Activated CD4-positive, alpha-beta T cell treated with anti-CD3 and anti-CD28 coated beads for 36 hours (primary cell): ENCODE data around the gene ELL3. TPM values are rescaled to one million over a fixed set of nuclear protein-coding genes. Genes with fewer than 3 reads are reported as not detected.

ENCODE experiments used
- ATAC-seq: fragments of 200-7000 bp; cut with Tn5 transposase; one replicate; pipeline ENCODE4 v1.10.0; 2021; ENCODE audit warnings: mild to moderate bottlenecking, moderate library complexity
- CTCF ChIA-PET: fragments of 350-600 bp; sonication (Branson Sonifier 250); formaldehyde crosslinking; loops from one replicate; lab custom pipeline; 2021; ENCODE audit warnings: antibody characterized with exemption; lab: Charles Lee
- POLR2A ChIA-PET: fragments of 350-600 bp; sonication (Branson Sonifier 250); formaldehyde crosslinking; loops from one replicate; lab custom pipeline; 2021; ENCODE audit warnings: antibody characterized with exemption, inconsistent platforms; lab: Charles Lee
- DNase-seq: peaks from one replicate; pipeline ENCODE4 v3.0.0-alpha.2; 2020
- H3K27ac Mint-ChIP-seq: one replicate; pipeline ENCODE4 v1.8.0; 2021; ENCODE audit warnings: mixed read lengths
- H3K27me3 Mint-ChIP-seq: one replicate; pipeline ENCODE4 v1.8.0; 2021; ENCODE audit warnings: mixed read lengths
- H3K36me3 Mint-ChIP-seq: one replicate; pipeline ENCODE4 v1.8.0; 2021; ENCODE audit warnings: low read depth, mixed read lengths
- H3K4me1 Mint-ChIP-seq: one replicate; pipeline ENCODE4 v1.8.0; 2021; ENCODE audit warnings: mixed read lengths
- H3K4me3 Mint-ChIP-seq: one replicate; pipeline ENCODE4 v1.8.0; 2021; ENCODE audit warnings: mild to moderate bottlenecking, moderate library complexity, mixed read lengths
- H3K9me3 Mint-ChIP-seq: one replicate; pipeline ENCODE4 v1.8.0; 2021; ENCODE audit warnings: low read depth, mixed read lengths
- intact Hi-C, 2 experiments: fragments of 100-400 bp; cut with DNase I in 1 of 2; cut with micrococcal nuclease in 1 of 2; formaldehyde crosslinking; loops; one replicate each; pipeline versions ENCODE4 v1.14.2 to v1.15.1; 2022 to 2024; cut with DNase I, micrococcal nuclease
- total RNA-seq, 2 experiments: library from RNA; stranded (reverse); gene quantifications; one replicate each; pipeline ENCODE4 v1.2.3, GENCODE V29; 2021

Gene ELL3
- total RNA-seq, 2 experiments from 2014 or later: 3.6 TPM

- POLR2A ChIA-PET: interaction anchor here (0.6 to 1.5 kb wide), 7 partner anchors 9 to 32 kb away, joined by 3 to 15 read pairs (median 6); partner anchors contain the start of genes ELL3, MFAP1, SERF2 and WDR76
- CTCF ChIA-PET: interaction anchor here (0.7 to 1.5 kb wide), 6 partner anchors 12 to 30 kb away, joined by 3 to 5 read pairs (median 4); partner anchors contain the start of gene ELL3
- Mint-ChIP-seq H3K27me3 (no peaks in the 10 kb centered on the region), H3K27ac (peak within 1 kb of the TSS; percentile 98), H3K36me3 (peaks cover 70% of the 10 kb centered on the region), H3K4me3 (peak within 1 kb of the TSS; percentile 85), H3K4me1 (peaks cover 43% of the 10 kb centered on the region), H3K9me3 (no peaks in the 10 kb centered on the region)
- ATAC-seq (peak; percentile 97), DNase-seq (peak; percentile 95)
- intact Hi-C loops: loop anchor here (1.0 to 2.0 kb wide), 3 partner anchors 8 to 470 kb away; partner anchors contain the start of genes MFAP1 (in 2 of the 2), SERF2 (in 2 of the 2) and LCMT2 (in 1 of the 2)
Measured at GRCh38 chr15:43800286-43801141, 23.7 kb upstream of the ELL3 start, which contains the start of gene HYPK. Gene HYPK, plus strand, starts transcription at chr15:43800599. Its CDS starts 24 bp downstream, at chr15:43800623.

- Mint-ChIP-seq H3K4me1 (peaks cover 48% of the 10 kb centered on the region), H3K36me3 (peaks cover 70% of the 10 kb centered on the region), H3K9me3 (no peaks in the 10 kb centered on the region), H3K27me3 (no peaks in the 10 kb centered on the region), H3K27ac (peak within 1 kb of the TSS; percentile 98), H3K4me3 (peak within 1 kb of the TSS; percentile 85)
- ChIA-PET CTCF (interaction anchor here (0.9 to 1.5 kb wide), 4 partner anchors 21 to 28 kb away, joined by 3 to 5 read pairs (median 4); partner anchors contain the start of gene ELL3), POLR2A (interaction anchor here (1.0 to 1.5 kb wide), 4 partner anchors 23 to 28 kb away, joined by 6 to 15 read pairs (median 10); partner anchors contain the start of genes ELL3, MFAP1 and WDR76)
- intact Hi-C loops: loop anchor here (1.0 to 2.0 kb wide), 3 partner anchors 8 to 469 kb away; partner anchors contain the start of genes MFAP1 (in 2 of the 2), SERF2 (in 2 of the 2) and LCMT2 (in 1 of the 2)
- DNase-seq (no peak), ATAC-seq (peak; percentile 1)
Measured at GRCh38 chr15:43799945-43800285, 23.1 kb upstream of the ELL3 start, which contains the start of gene SERINC4. Gene SERINC4, minus strand, starts transcription at chr15:43800220. Its CDS starts 234 bp downstream, at chr15:43799986.

GRCh38 chr15:43799209-43799944, 22.6 kb upstream of the ELL3 start:
- CTCF ChIA-PET: interaction anchor here (1.3 to 1.5 kb wide), 3 partner anchors 23 to 27 kb away, joined by 4 to 5 read pairs (median 4); partner anchors contain the start of gene ELL3
- Mint-ChIP-seq H3K27ac (peak overlapping the region; percentile 98), H3K4me1 (peaks cover 53% of the 10 kb centered on the region), H3K9me3 (no peaks in the 10 kb centered on the region), H3K4me3 (peak overlapping the region; percentile 85), H3K27me3 (no peaks in the 10 kb centered on the region), H3K36me3 (peaks cover 72% of the 10 kb centered on the region)
- intact Hi-C loops: no loop called here
- ATAC-seq: no peak
- peak; percentile 17 for DNase-seq
- POLR2A ChIA-PET: interaction anchor here (1.3 to 1.4 kb wide), 2 partner anchors 22 to 28 kb away, joined by 6 to 12 read pairs; partner anchors contain the start of genes ELL3 and WDR76

GRCh38 chr15:43796566-43796965, 19.8 kb upstream of the ELL3 start:
- Mint-ChIP-seq H3K36me3 (peaks cover 84% of the 10 kb centered on the region), H3K27ac (peak overlapping the region; percentile 12), H3K4me1 (peaks cover 65% of the 10 kb centered on the region), H3K27me3 (no peaks in the 10 kb centered on the region), H3K4me3 (no peak overlapping the region), H3K9me3 (no peaks in the 10 kb centered on the region)
- ATAC-seq: no peak
- CTCF ChIA-PET: interaction anchor here (2.5 kb wide), 1 partner anchor 20 kb away, joined by 9 read pairs; the partner anchor contains the start of gene ELL3
- POLR2A ChIA-PET: interaction anchor here (0.8 kb wide), 1 partner anchor 19 kb away, joined by 3 read pairs; the partner anchor contains the start of gene ELL3
- DNase-seq: no peak
- intact Hi-C loops: no loop called here

- H3K27me3 Mint-ChIP-seq: no peaks in the 10 kb centered on the region
- intact Hi-C loops: no loop called here
- H3K9me3 Mint-ChIP-seq: no peaks in the 10 kb centered on the region
- H3K4me1 Mint-ChIP-seq: peaks cover 62% of the 10 kb centered on the region
- POLR2A ChIA-PET: interaction anchor here (0.8 to 2.1 kb wide), 2 partner anchors 8 to 19 kb away, joined by 3 to 5 read pairs; partner anchors contain the start of gene ELL3
- H3K4me3 Mint-ChIP-seq: no peak overlapping the region
- DNase-seq (no peak), ATAC-seq (no peak)
- H3K27ac Mint-ChIP-seq: no peak overlapping the region
- peaks cover 78% of the 10 kb centered on the region for H3K36me3 Mint-ChIP-seq
- CTCF ChIA-PET: interaction anchor here (0.6 to 1.1 kb wide), 2 partner anchors 19 to 355 kb away, joined by 3 read pairs; partner anchors contain the start of gene ELL3
Measured at GRCh38 chr15:43795997-43796396, 19.2 kb upstream of the ELL3 start.

- H3K4me1 Mint-ChIP-seq: peaks cover 58% of the 10 kb centered on the region
- H3K27ac Mint-ChIP-seq: no peak overlapping the region
- no peak overlapping the region for H3K4me3 Mint-ChIP-seq
- no peak for DNase-seq
- H3K36me3 Mint-ChIP-seq: peaks cover 70% of the 10 kb centered on the region
- ChIA-PET CTCF (interaction anchor here (0.7 to 1.1 kb wide), 4 partner anchors 20 to 354 kb away, joined by 3 to 4 read pairs (median 3); partner anchors contain the start of gene MFAP1), POLR2A (interaction anchor here (2.1 kb wide), 1 partner anchor 9 kb away, joined by 5 read pairs; no protein-coding TSS in a partner anchor)
- intact Hi-C loops: no loop called here
- H3K27me3 Mint-ChIP-seq: no peaks in the 10 kb centered on the region
- H3K9me3 Mint-ChIP-seq: no peaks in the 10 kb centered on the region
- no peak for ATAC-seq
Measured at GRCh38 chr15:43795197-43795596, 18.4 kb upstream of the ELL3 start.

- Mint-ChIP-seq H3K36me3 (peaks cover 62% of the 10 kb centered on the region), H3K27ac (peak overlapping the region; percentile 97), H3K4me1 (peaks cover 51% of the 10 kb centered on the region), H3K27me3 (no peaks in the 10 kb centered on the region), H3K9me3 (no peaks in the 10 kb centered on the region), H3K4me3 (peak overlapping the region; percentile 97)
- ChIA-PET CTCF (interaction anchor here (0.6 to 1.0 kb wide), 5 partner anchors 19 to 30 kb away, joined by 3 to 4 read pairs (median 3); partner anchors contain the start of gene MFAP1), POLR2A (interaction anchor here (2.1 kb wide), 1 partner anchor 10 kb away, joined by 5 read pairs; no protein-coding TSS in a partner anchor)
- DNase-seq: no peak
- intact Hi-C loops: loop anchor here in 1 of 2 experiments (5.0 kb wide), 1 partner anchor 47 kb away; the partner anchor contains the start of gene PDIA3
- no peak for ATAC-seq
Measured at GRCh38 chr15:43794269-43795037, 17.7 kb upstream of the ELL3 start.

GRCh38 chr15:43793647-43794046, 16.9 kb upstream of the ELL3 start:
- peak overlapping the region; percentile 97 for H3K27ac Mint-ChIP-seq
- peak overlapping the region; percentile 97 for H3K4me3 Mint-ChIP-seq
- peaks cover 55% of the 10 kb centered on the region for H3K36me3 Mint-ChIP-seq
- ChIA-PET CTCF (interaction anchor here (0.6 to 1.5 kb wide), 5 partner anchors 15 to 31 kb away, joined by 3 to 5 read pairs (median 4); partner anchors contain the start of gene MFAP1), POLR2A (interaction anchor here (0.8 to 1.8 kb wide), 2 partner anchors 17 to 31 kb away, joined by 3 to 8 read pairs; partner anchors contain the start of genes ELL3 and MFAP1)
- no peaks in the 10 kb centered on the region for H3K9me3 Mint-ChIP-seq
- H3K27me3 Mint-ChIP-seq: no peaks in the 10 kb centered on the region
- ATAC-seq (no peak), DNase-seq (no peak)
- H3K4me1 Mint-ChIP-seq: peaks cover 43% of the 10 kb centered on the region
- intact Hi-C loops: loop anchor here in 1 of 2 experiments (5.0 kb wide), 1 partner anchor 46 kb away; the partner anchor contains the start of gene PDIA3

- Mint-ChIP-seq H3K27me3 (no peaks in the 10 kb centered on the region), H3K36me3 (peaks cover 49% of the 10 kb centered on the region), H3K27ac (peak overlapping the region; percentile 97)
Measured at GRCh38 chr15:43792761-43793476, 16.2 kb upstream of the ELL3 start.

More at GRCh38 chr15:43792761-43793476, 16.2 kb upstream of the ELL3 start:
- ChIA-PET POLR2A (interaction anchor here (0.6 to 1.8 kb wide), 3 partner anchors 11 to 32 kb away, joined by 3 to 8 read pairs (median 3); partner anchors contain the start of genes ELL3 and MFAP1), CTCF (interaction anchor here (0.6 to 1.5 kb wide), 5 partner anchors 15 to 32 kb away, joined by 3 to 5 read pairs (median 4); partner anchors contain the start of gene MFAP1)
- DNase-seq: peak; percentile 62
- intact Hi-C loops: loop anchor here (1.0 to 5.0 kb wide), 10 partner anchors 7 to 634 kb away; partner anchors contain the start of genes HYPK (in 2 of the 2), MFAP1 (in 2 of the 2), PDIA3 (in 2 of the 2) and SERINC4 (in 2 of the 2)
- Mint-ChIP-seq H3K9me3 (no peaks in the 10 kb centered on the region), H3K4me1 (peaks cover 37% of the 10 kb centered on the region), H3K4me3 (peak overlapping the region; percentile 97)
- no peak for ATAC-seq
